Esophagus squamous epithelium (tissue), 5 donors: ENCODE data around the gene VAMP1. TPM values are rescaled to one million over a fixed set of nuclear protein-coding genes. Genes with fewer than 3 reads are reported as not detected.

Source experiments
- DNase-seq: peaks from one replicate; lab custom pipeline; 2025; lab: John Stamatoyannopoulos, UW
- H3K27ac ChIP-seq, 4 donors: fragments of 200-600 bp; sonication (generic); one replicate each; pipeline ENCODE4 v1.5.1; 2016 to 2019; ENCODE audit warnings: mild to moderate bottlenecking in 1 of 4
- H3K27me3 ChIP-seq, 4 donors: fragments of 200-600 bp; sonication (generic); 1 replicate in 3 of 4; 2 replicates in 1 of 4; pipeline versions ENCODE4 v1.5.1 to v1.6.0; 2017 to 2021; ENCODE audit warnings: antibody characterized with exemption in 1 of 4
- H3K36me3 ChIP-seq, 3 donors: fragments of 200-600 bp; sonication (generic); one replicate each; pipeline ENCODE4 v1.5.1; 2016 to 2019
- H3K4me1 ChIP-seq, 3 donors: fragments of 200-600 bp; sonication (generic); one replicate each; pipeline ENCODE4 v1.5.1; 2017 to 2019
- H3K4me3 ChIP-seq, 4 donors: fragments of 200-600 bp; sonication (generic); 1 replicate in 3 of 4; 2 replicates in 1 of 4; pipeline ENCODE4 v1.5.1; 2016 to 2019; ENCODE audit warnings: mild to moderate bottlenecking in 2 of 4, moderate library complexity in 1 of 4
- H3K9me3 ChIP-seq, 3 donors: fragments of 200-600 bp; sonication (generic); one replicate each; pipeline ENCODE4 v1.5.1; 2016 to 2019
- POLR2A ChIP-seq, 4 donors: fragments of 450-650 bp; IDR thresholded peaks; one replicate each; pipeline ENCODE4 v1.6.1; 2017; ENCODE audit warnings: antibody characterized with exemption in 4 of 4, mild to moderate bottlenecking in 4 of 4, moderate library complexity in 3 of 4
- WGBS, 2 donors: methylation state at CpG; one replicate each; pipeline ENCODE4 v1.1.5; 2018; 5-methylcytosine and 5-hydroxymethylcytosine counted together
- intact Hi-C: fragments of 100-400 bp; cut with DNase I; formaldehyde crosslinking; loops from one replicate; pipeline ENCODE4 v1.15.0; 2022
- total RNA-seq, 4 donors: library from RNA; depleted of rRNA; stranded (reverse); fragments of >200 nt; gene quantifications; one replicate each; pipeline ENCODE4 v1.1.0, GENCODE V29; 2016
- TF ChIP-seq, protein P1 (sequence below), 6 experiments: fragments of 450-650 bp in 4 of 6; fragments of 200-600 bp in 2 of 6; sonication (generic) in 2 of 6; IDR thresholded peaks; one replicate each; pipeline ENCODE4 v1.5.1; 2016 to 2019; ENCODE audit warnings: antibody characterized with exemption in 6 of 6, mild to moderate bottlenecking in 4 of 6, moderate library complexity in 4 of 6
- donor health status: DM: yes; HTN: yes; CAD: no.

VAMP1 gene
- total RNA-seq, 4 donors from 2014 or later: 1.2 to 9.1 (median 5.1) TPM

DNA sequence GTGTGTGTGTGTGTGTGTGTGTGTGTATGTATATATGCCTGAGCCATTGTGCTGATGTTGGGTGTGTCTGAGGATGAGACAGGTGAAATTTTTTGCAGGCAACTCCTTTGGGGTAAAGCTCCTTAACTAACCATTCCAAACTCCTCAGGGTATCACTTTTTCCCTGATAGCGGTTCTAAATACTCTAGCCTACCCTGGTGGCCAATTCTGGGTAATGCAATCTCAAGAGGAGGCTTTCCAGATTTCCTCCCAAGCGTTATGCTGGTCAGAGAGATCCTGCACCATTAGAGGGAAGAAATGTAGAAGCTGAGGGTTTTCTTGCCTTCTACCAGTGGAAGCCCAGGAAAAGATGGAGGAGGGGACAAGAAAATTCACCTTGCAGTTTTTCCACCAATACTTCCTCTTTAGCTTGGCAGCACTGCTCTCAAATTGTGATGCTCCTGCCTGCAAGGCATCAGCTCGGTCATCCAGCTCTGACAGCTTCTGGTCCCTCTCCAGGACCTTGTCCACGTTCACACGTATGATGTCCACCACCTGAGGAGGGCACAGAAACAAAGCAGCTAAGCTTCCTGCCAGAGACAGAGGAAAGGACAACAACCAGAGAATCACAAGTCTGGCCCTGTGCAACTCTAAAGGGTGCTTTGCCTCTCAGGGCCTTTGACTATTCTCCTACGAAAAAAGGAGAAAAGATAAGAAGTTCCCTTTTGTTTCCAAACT, 4.9 kb downstream of the VAMP1 start:
- no peaks in the 10 kb centered on the region for H3K27me3 ChIP-seq
- no peak for TF ChIP-seq POLR2A (IDR thresholded peaks at IDR 0.05)
- TF ChIP-seq, protein P1, sequence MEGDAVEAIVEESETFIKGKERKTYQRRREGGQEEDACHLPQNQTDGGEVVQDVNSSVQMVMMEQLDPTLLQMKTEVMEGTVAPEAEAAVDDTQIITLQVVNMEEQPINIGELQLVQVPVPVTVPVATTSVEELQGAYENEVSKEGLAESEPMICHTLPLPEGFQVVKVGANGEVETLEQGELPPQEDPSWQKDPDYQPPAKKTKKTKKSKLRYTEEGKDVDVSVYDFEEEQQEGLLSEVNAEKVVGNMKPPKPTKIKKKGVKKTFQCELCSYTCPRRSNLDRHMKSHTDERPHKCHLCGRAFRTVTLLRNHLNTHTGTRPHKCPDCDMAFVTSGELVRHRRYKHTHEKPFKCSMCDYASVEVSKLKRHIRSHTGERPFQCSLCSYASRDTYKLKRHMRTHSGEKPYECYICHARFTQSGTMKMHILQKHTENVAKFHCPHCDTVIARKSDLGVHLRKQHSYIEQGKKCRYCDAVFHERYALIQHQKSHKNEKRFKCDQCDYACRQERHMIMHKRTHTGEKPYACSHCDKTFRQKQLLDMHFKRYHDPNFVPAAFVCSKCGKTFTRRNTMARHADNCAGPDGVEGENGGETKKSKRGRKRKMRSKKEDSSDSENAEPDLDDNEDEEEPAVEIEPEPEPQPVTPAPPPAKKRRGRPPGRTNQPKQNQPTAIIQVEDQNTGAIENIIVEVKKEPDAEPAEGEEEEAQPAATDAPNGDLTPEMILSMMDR (IDR thresholded peaks at IDR 0.05): peak; percentile 71 to 98 (median 92)
- no peak overlapping the region for H3K27ac ChIP-seq
- no peak for DNase-seq
- H3K4me3 ChIP-seq: no peak overlapping the region
- H3K4me1 ChIP-seq: peaks cover 0 to 90% (median 40%) of the 10 kb centered on the region in 3 donors
- no peaks in the 10 kb centered on the region for H3K9me3 ChIP-seq
- intact Hi-C loops: loop anchor here (10.0 kb wide), 1 partner anchor 141 kb away; no protein-coding TSS in a partner anchor
- H3K36me3 ChIP-seq: peaks cover 12 to 60% (median 19%) of the 10 kb centered on the region in 3 donors
- 27 to 37% methylated on average over 5 to 6 of the region's 6 CpGs for WGBS, 2 donors

DNA sequence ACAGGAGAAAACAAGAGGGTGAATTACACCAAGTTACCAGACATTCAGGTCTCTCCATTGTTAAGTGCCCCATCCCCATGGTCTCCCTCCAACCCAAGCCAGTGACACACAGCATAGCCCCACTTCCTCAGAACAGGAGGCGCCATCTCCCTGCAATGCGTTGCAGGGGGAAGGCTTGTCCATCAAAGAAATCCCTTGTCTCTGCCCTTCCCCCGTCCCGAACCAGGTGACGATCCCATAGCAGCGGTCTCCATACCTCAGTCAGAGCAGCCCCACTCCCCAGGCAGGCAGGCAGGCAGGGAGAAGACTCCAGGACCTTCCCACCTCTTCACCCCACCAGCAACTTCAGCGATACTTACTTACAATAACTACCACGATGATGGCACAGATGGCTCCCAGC, 5.9 kb downstream of the VAMP1 start:
- no peak for DNase-seq

DNA sequence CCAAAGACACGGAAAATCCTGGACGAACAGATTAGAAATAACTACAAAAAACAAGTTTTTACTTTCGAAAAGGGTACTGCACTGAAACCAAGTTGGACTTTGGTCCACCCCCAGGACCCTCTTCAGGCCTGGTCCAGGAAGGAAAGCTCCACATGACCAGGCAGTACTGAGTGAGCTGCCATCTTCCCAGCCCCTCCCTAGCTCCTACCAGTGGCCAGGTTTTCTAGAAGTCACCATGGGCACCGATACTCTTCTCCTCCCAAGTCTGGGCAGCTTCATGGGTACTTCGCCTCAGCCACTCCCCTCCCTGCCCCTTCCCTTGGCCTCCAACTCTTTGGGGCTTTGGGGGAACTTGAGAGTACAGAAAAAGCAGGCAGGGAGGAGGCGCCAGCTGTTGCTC, 6.6 kb downstream of the VAMP1 start:
- Histone ChIP-seq H3K27me3 (no peaks in the 10 kb centered on the region), H3K4me3 (no peak overlapping the region), H3K27ac (peak overlapping the region in 3 of 4 donors; percentile 30 to 56 (median 47)), H3K4me1 (peaks cover 0 to 76% (median 34%) of the 10 kb centered on the region in 3 donors), H3K36me3 (peaks cover 12 to 78% (median 24%) of the 10 kb centered on the region in 3 donors), H3K9me3 (no peaks in the 10 kb centered on the region)
- TF ChIP-seq POLR2A (IDR thresholded peaks at IDR 0.05): no peak
- TF ChIP-seq, protein P1 (IDR thresholded peaks at IDR 0.05): no peak
- 65 to 90% methylated on average over 3 of the region's 6 CpGs for WGBS, 2 donors
- no peak for DNase-seq
- intact Hi-C loops: loop anchor here (5.0 to 10.0 kb wide), 2 partner anchors 37 to 139 kb away; no protein-coding TSS in a partner anchor

More for the DNA sequence above, 5.9 kb downstream of the VAMP1 start:
- WGBS, 2 donors: 93 to 95% methylated on average over 7 to 8 of the region's 8 CpGs
- peaks cover 12 to 71% (median 22%) of the 10 kb centered on the region in 3 donors for H3K36me3 ChIP-seq
- H3K4me3 ChIP-seq: no peak overlapping the region
- TF ChIP-seq POLR2A (IDR thresholded peaks at IDR 0.05): no peak
- TF ChIP-seq, protein P1 (IDR thresholded peaks at IDR 0.05): no peak
- H3K27me3 ChIP-seq: no peaks in the 10 kb centered on the region
- peaks cover 0 to 83% (median 40%) of the 10 kb centered on the region in 3 donors for H3K4me1 ChIP-seq
- peak overlapping the region in 3 of 4 donors; percentile 23 to 52 (median 47) for H3K27ac ChIP-seq
- intact Hi-C loops: loop anchor here (5.0 to 10.0 kb wide), 2 partner anchors 37 to 140 kb away; no protein-coding TSS in a partner anchor
- no peaks in the 10 kb centered on the region for H3K9me3 ChIP-seq

DNA sequence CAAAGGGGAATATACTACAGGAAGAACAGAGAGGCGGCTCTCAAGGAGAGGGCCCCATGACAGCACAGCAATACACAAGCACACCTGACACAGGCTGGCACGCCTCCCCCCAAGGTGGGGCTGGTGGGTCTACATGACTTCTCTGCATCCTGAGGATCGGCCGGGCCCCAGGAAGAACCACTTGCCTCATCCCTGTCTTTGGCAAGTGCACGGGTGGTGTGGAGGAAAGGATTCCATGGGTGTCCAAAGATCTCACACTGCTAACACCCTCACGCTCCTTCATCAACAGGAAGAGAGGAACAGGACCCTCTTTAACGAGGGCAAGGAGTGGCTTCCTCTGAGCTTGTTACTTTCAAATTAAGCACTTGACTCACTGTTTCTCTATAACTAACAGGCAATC, 7.3 kb downstream of the VAMP1 start:
- TF ChIP-seq POLR2A (IDR thresholded peaks at IDR 0.05): no peak
- TF ChIP-seq, protein P1 (IDR thresholded peaks at IDR 0.05): no peak
- peaks cover 0 to 70% (median 27%) of the 10 kb centered on the region in 3 donors for H3K4me1 ChIP-seq
- 59 to 66% methylated on average over 7 of the region's 7 CpGs for WGBS, 2 donors
- peaks cover 12 to 84% (median 31%) of the 10 kb centered on the region in 3 donors for H3K36me3 ChIP-seq
- no peaks in the 10 kb centered on the region for H3K27me3 ChIP-seq
- no peak for DNase-seq
- H3K27ac ChIP-seq: peak overlapping the region in 3 of 4 donors; percentile 30 to 81 (median 47)
- H3K9me3 ChIP-seq: no peaks in the 10 kb centered on the region
- intact Hi-C loops: loop anchor here (5.0 to 10.0 kb wide), 2 partner anchors 36 to 138 kb away; no protein-coding TSS in a partner anchor
- no peak overlapping the region for H3K4me3 ChIP-seq
